Astrocyte (in vitro differentiated cells and primary cell): ENCODE measurements around the gene NCSTN. TPM values are rescaled to one million over a fixed set of nuclear protein-coding genes. Genes with fewer than 3 reads are reported as not detected.

Experiments
- DNase-seq: peaks from one replicate; pipeline ENCODE4 v3.0.0-alpha.2; 2010; ENCODE audit warnings: low read depth
- FAIRE-seq: peaks from 2 replicates; lab custom pipeline; 2011; peaks lifted over from hg19 to GRCh38; lab: Jason Lieb, UNC
- H2AFZ ChIP-seq: 2 replicates; pipeline ENCODE4 v1.6.0; 2012; ENCODE audit warnings: low read depth, low read length, inconsistent platforms
- H3K27ac ChIP-seq: 2 replicates; pipeline ENCODE4 v1.5.1; 2011; ENCODE audit warnings: low read depth, low read length, inconsistent platforms
- H3K27me3 ChIP-seq: 2 replicates; pipeline ENCODE4 v1.6.0; 2011; ENCODE audit warnings: low read length, inconsistent platforms; ENCODE audit not compliant: insufficient read depth
- H3K36me3 ChIP-seq: 2 replicates; pipeline ENCODE4 v1.5.1; 2011; ENCODE audit warnings: low read length, inconsistent platforms; ENCODE audit not compliant: insufficient read depth
- H3K4me1 ChIP-seq: 2 replicates; pipeline ENCODE4 v1.5.1; 2011; ENCODE audit warnings: low read length, inconsistent platforms; ENCODE audit not compliant: insufficient read depth
- H3K4me2 ChIP-seq: 2 replicates; pipeline ENCODE4 v1.6.0; 2012; ENCODE audit warnings: low read length, inconsistent platforms
- H3K4me3 ChIP-seq: 2 replicates; pipeline ENCODE4 v1.5.1; 2011; ENCODE audit warnings: low read depth, mild to moderate bottlenecking, low read length, inconsistent platforms; ENCODE audit not compliant: insufficient read depth
- H3K79me2 ChIP-seq: 2 replicates; pipeline ENCODE4 v1.6.0; 2012; ENCODE audit warnings: mild to moderate bottlenecking, low read length, inconsistent platforms; ENCODE audit not compliant: insufficient read depth
- H3K9ac ChIP-seq: 2 replicates; pipeline ENCODE4 v1.6.0; 2012; ENCODE audit warnings: mild to moderate bottlenecking, low read length, inconsistent platforms
- H3K9me3 ChIP-seq: 2 replicates; pipeline ENCODE4 v1.5.1; 2012; ENCODE audit warnings: low read depth, mild to moderate bottlenecking, low read length, inconsistent platforms; ENCODE audit not compliant: insufficient read depth
- H4K20me1 ChIP-seq: 2 replicates; pipeline ENCODE4 v1.6.0; 2012; ENCODE audit warnings: low read length, inconsistent platforms; ENCODE audit not compliant: insufficient read depth
- H3K27ac Mint-ChIP-seq: one replicate; pipeline ENCODE4 v1.8.0; 2021; ENCODE audit warnings: mild to moderate bottlenecking, mixed read lengths; ENCODE audit not compliant: unreplicated experiment
- H3K27me3 Mint-ChIP-seq: one replicate; pipeline ENCODE4 v1.8.0; 2021; ENCODE audit warnings: low read depth, mixed read lengths; ENCODE audit not compliant: unreplicated experiment
- H3K36me3 Mint-ChIP-seq: one replicate; pipeline ENCODE4 v1.8.0; 2021; ENCODE audit warnings: low read depth, mixed read lengths; ENCODE audit not compliant: unreplicated experiment
- H3K4me1 Mint-ChIP-seq: one replicate; pipeline ENCODE4 v1.8.0; 2021; ENCODE audit warnings: low read depth, mixed read lengths; ENCODE audit not compliant: unreplicated experiment
- H3K4me3 Mint-ChIP-seq: one replicate; pipeline ENCODE4 v1.8.0; 2021; ENCODE audit warnings: mild to moderate bottlenecking, moderate library complexity, mixed read lengths; ENCODE audit not compliant: unreplicated experiment
- H3K9me3 Mint-ChIP-seq: one replicate; pipeline ENCODE4 v1.8.0; 2021; ENCODE audit warnings: mild to moderate bottlenecking, mixed read lengths; ENCODE audit not compliant: unreplicated experiment
- EZH2 ChIP-seq: IDR thresholded peaks from 2 replicates; pipeline ENCODE4 v1.6.1; 2012; ENCODE audit warnings: mild to moderate bottlenecking, low read length, inconsistent platforms; ENCODE audit not compliant: insufficient read depth
- total RNA-seq: library from RNA; stranded (reverse); gene quantifications from 2 replicates; pipeline ENCODE4 v1.2.1, GENCODE V29; 2021
- TF ChIP-seq, protein P1 (sequence below): IDR thresholded peaks from 2 replicates; pipeline ENCODE4 v1.5.1; 2011; ENCODE audit warnings: low read depth, mild to moderate bottlenecking, inconsistent platforms, low read length, moderate library complexity; ENCODE audit not compliant: insufficient read depth

NCSTN gene
- total RNA-seq, 1 donor from 2014 or later = 171 TPM

DNA sequence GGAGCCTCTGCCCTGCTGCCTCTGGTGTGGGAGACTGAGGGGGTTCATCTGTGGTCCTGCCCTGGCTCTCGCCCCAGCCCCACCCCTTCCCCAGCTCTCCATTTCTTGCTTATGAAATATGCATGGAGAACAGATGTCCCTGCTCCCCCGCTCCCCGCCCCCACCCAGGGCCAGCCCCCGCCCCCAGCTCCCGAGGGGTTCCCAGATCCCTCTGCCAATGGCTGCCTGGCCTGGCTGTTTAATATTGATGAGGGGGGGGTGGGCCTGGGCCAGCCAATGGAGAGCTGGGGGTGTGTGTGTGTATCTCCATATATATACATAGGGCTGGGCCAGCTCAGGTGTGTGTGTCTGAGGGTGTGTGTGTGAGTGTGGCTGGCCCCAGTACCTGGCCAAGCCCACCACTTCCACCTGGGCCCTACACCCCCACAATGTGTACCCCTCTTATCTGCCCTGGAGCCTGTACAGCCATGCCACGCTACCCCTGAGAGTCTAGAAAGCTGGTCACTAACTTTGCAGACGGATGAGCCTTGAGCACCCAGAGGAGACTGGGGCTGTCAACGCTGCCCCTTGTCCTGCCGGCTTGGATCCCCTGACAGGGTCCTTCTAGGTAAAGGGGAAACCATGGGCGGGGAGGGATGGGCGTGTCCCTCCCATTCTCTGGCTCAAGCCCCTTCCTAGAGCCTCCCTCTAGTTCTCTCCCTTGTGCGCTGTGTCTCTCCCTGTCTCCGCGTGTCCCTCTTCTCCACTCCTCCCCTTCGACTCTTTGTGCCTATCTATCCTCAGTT lies 23.7 kb downstream of the NCSTN start, which contains the start of gene NHLH1:
TSS of gene NHLH1 (plus strand) at position 341 of the 785 bp plus-strand sequence. CDS start 3,661 bp downstream, outside the sequence.
- Histone ChIP-seq H3K4me1 (no peaks in the 10 kb centered on the region), H3K4me2 (no peak within 1 kb of the TSS), H3K27me3 (no peaks in the 10 kb centered on the region), H2AFZ (no peak within 1 kb of the TSS), H4K20me1 (no peaks in the 10 kb centered on the region), H3K27ac (no peak within 1 kb of the TSS), H3K9ac (no peak within 1 kb of the TSS), H3K36me3 (no peaks in the 10 kb centered on the region), H3K4me3 (no peak within 1 kb of the TSS), H3K9me3 (no peaks in the 10 kb centered on the region), H3K79me2 (no peaks in the 10 kb centered on the region)
- DNase-seq = no peak
- H3K27me3 Mint-ChIP-seq = peaks cover 10% of the 10 kb centered on the region
- peaks cover 7% of the 10 kb centered on the region for H3K36me3 Mint-ChIP-seq
- TF ChIP-seq, protein P1, sequence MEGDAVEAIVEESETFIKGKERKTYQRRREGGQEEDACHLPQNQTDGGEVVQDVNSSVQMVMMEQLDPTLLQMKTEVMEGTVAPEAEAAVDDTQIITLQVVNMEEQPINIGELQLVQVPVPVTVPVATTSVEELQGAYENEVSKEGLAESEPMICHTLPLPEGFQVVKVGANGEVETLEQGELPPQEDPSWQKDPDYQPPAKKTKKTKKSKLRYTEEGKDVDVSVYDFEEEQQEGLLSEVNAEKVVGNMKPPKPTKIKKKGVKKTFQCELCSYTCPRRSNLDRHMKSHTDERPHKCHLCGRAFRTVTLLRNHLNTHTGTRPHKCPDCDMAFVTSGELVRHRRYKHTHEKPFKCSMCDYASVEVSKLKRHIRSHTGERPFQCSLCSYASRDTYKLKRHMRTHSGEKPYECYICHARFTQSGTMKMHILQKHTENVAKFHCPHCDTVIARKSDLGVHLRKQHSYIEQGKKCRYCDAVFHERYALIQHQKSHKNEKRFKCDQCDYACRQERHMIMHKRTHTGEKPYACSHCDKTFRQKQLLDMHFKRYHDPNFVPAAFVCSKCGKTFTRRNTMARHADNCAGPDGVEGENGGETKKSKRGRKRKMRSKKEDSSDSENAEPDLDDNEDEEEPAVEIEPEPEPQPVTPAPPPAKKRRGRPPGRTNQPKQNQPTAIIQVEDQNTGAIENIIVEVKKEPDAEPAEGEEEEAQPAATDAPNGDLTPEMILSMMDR = no peak
- no peak for TF ChIP-seq EZH2
- H3K4me3 Mint-ChIP-seq = peak within 1 kb of the TSS; percentile 40
- H3K27ac Mint-ChIP-seq = peak within 1 kb of the TSS; percentile 4
- no peak for FAIRE-seq
- no peaks in the 10 kb centered on the region for H3K9me3 Mint-ChIP-seq
- H3K4me1 Mint-ChIP-seq = peaks cover 6% of the 10 kb centered on the region

DNA sequence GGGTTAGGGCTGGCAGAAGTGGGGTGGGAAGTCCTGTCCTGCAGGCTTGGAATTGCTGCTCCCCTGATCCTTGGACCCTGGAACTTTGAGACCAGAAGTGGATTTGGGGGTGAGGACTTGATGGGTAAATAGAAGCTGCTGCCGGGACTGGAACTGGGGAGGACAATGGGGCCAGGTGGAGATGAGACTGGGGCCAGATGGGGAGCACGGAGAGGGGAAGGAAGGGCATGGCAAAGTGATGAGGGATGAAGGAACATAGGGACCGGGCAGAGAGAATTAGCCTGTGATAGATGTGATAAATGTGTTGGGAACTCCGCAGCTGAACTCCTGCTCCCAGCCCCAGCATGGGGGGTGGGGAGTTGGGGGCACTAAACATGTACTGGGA lies 24.3 kb downstream of the NCSTN start:
- peaks cover 4% of the 10 kb centered on the region for H3K36me3 Mint-ChIP-seq
- TF ChIP-seq, protein P1 = no peak
- TF ChIP-seq EZH2 = no peak
- FAIRE-seq = no peak

More for the DNA sequence above, 24.3 kb downstream of the NCSTN start:
- no peaks in the 10 kb centered on the region for H3K79me2 ChIP-seq
- no peaks in the 10 kb centered on the region for H3K27me3 ChIP-seq
- no peak for DNase-seq
- Mint-ChIP-seq H3K4me1 (peaks cover 2% of the 10 kb centered on the region), H3K4me3 (no peak overlapping the region), H3K9me3 (no peaks in the 10 kb centered on the region), H3K27ac (no peak overlapping the region), H3K27me3 (peaks cover 10% of the 10 kb centered on the region)
- H3K27ac ChIP-seq = no peak overlapping the region
- no peaks in the 10 kb centered on the region for H4K20me1 ChIP-seq
- H2AFZ ChIP-seq = no peak overlapping the region
- no peak overlapping the region for H3K9ac ChIP-seq
- H3K9me3 ChIP-seq = no peaks in the 10 kb centered on the region
- H3K4me1 ChIP-seq = no peaks in the 10 kb centered on the region
- H3K4me2 ChIP-seq = no peak overlapping the region
- H3K36me3 ChIP-seq = no peaks in the 10 kb centered on the region
- H3K4me3 ChIP-seq = no peak overlapping the region
